Measurements from ENCODE around the gene ZNF415. TPM values are rescaled to one million over a fixed set of nuclear protein-coding genes. Genes with fewer than 3 reads are reported as not detected.

ZNF415 gene
- total and polyA plus RNA-seq, 2 donors from 2014 or later: 8.8 to 12.0 TPM

- H3K4me3 ChIP-seq (ENCODE audit: low read length in 3 of 3): no peak overlapping the region
- no peaks in the 10 kb centered on the region for H3K27me3 ChIP-seq (ENCODE audit: control insufficient read depth, insufficient read depth, low read length)
- FAIRE-seq (no peak), DNase-seq (no peak)
- TF ChIP-seq CTCF (IDR thresholded peaks at IDR 0.05; ENCODE audit: borderline replicate concordance, extremely low read depth, insufficient read depth): no peak
- H3K36me3 ChIP-seq (ENCODE audit: control insufficient read depth in 2 of 3, insufficient read depth in 3 of 3, low read length in 3 of 3): peaks cover 27 to 33% (median 27%) of the 10 kb centered on the region in 3 donors
- intact Hi-C loops (cut with DNase I): no loop called here
- no peak overlapping the region for H3K27ac ChIP-seq (ENCODE audit: low read depth in 2 of 2, low read length in 2 of 2)
- H3K9me3 ChIP-seq (ENCODE audit: control insufficient read depth in 2 of 3, insufficient read depth in 1 of 3, low read length in 3 of 3): peaks cover 15 to 52% (median 32%) of the 10 kb centered on the region in 3 donors
- H3K4me1 ChIP-seq (ENCODE audit: control insufficient read depth in 2 of 3, insufficient read depth in 2 of 3, low read depth in 1 of 3, low read length in 3 of 3): no peaks in the 10 kb centered on the region
- no peak overlapping the region for H3K9ac ChIP-seq (ENCODE audit: low read length in 3 of 3)
Measured at GRCh38 chr19:53068834-53069233, 63.9 kb downstream of the ZNF415 start.

- H3K4me1 ChIP-seq (ENCODE audit: control insufficient read depth in 2 of 3, insufficient read depth in 2 of 3, low read depth in 1 of 3, low read length in 3 of 3): no peaks in the 10 kb centered on the region
- H3K9ac ChIP-seq (ENCODE audit: low read length in 3 of 3): no peak overlapping the region
- intact Hi-C loops (cut with DNase I): no loop called here
- TF ChIP-seq CTCF (IDR thresholded peaks at IDR 0.05; ENCODE audit: borderline replicate concordance, extremely low read depth, insufficient read depth): no peak
- peaks cover 15 to 55% (median 33%) of the 10 kb centered on the region in 3 donors for H3K9me3 ChIP-seq (ENCODE audit: control insufficient read depth in 2 of 3, insufficient read depth in 1 of 3, low read length in 3 of 3)
- H3K27ac ChIP-seq (ENCODE audit: low read depth in 2 of 2, low read length in 2 of 2): no peak overlapping the region
- DNase-seq (no peak), FAIRE-seq (no peak)
- H3K27me3 ChIP-seq (ENCODE audit: control insufficient read depth, insufficient read depth, low read length): no peaks in the 10 kb centered on the region
- H3K36me3 ChIP-seq (ENCODE audit: control insufficient read depth in 2 of 3, insufficient read depth in 3 of 3, low read length in 3 of 3): peaks cover 23 to 29% (median 25%) of the 10 kb centered on the region in 3 donors
- H3K4me3 ChIP-seq (ENCODE audit: low read length in 3 of 3): peak overlapping the region in 1 of 3 donors; percentile 40
Measured at GRCh38 chr19:53068199-53068598, 64.5 kb downstream of the ZNF415 start.

GRCh38 chr19:53057904-53058580 lies 74.7 kb downstream of the ZNF415 start:
- Histone ChIP-seq H3K4me1 (ENCODE audit: control insufficient read depth in 2 of 3, insufficient read depth in 2 of 3, low read depth in 1 of 3, low read length in 3 of 3) (no peaks in the 10 kb centered on the region), H3K9ac (ENCODE audit: low read length in 3 of 3) (peak overlapping the region in 2 of 3 donors; percentile 1 to 7), H3K36me3 (ENCODE audit: control insufficient read depth in 2 of 3, insufficient read depth in 3 of 3, low read length in 3 of 3) (no peaks in the 10 kb centered on the region), H3K27ac (ENCODE audit: low read depth in 2 of 2, low read length in 2 of 2) (no peak overlapping the region), H3K9me3 (ENCODE audit: control insufficient read depth in 2 of 3, insufficient read depth in 1 of 3, low read length in 3 of 3) (peaks cover 0 to 18% (median 2%) of the 10 kb centered on the region in 3 donors), H3K4me3 (ENCODE audit: low read length in 3 of 3) (peak overlapping the region; percentile 49 to 59 (median 54)), H3K27me3 (ENCODE audit: control insufficient read depth, insufficient read depth, low read length) (no peaks in the 10 kb centered on the region)
- FAIRE-seq (no peak), DNase-seq (peak; percentile 81 to 89 (median 84))
- no peak for TF ChIP-seq CTCF (IDR thresholded peaks at IDR 0.05; ENCODE audit: borderline replicate concordance, extremely low read depth, insufficient read depth)
- intact Hi-C loops (cut with DNase I): no loop called here

Other genes with a start within 250 kb of the ZNF415 start
- 25.8 TPM for gene ZNF320, start 235.3 kb downstream of the ZNF415 start, total RNA-seq
- 3.2 TPM for gene ZNF320, start 235.3 kb downstream of the ZNF415 start, polyA plus RNA-seq (ENCODE audit: insufficient read depth, low read depth, low replicate concordance)
- 22.6 TPM for gene ZNF888, start 209.5 kb downstream of the ZNF415 start, total RNA-seq
- 3.4 TPM for gene ZNF888, start 209.5 kb downstream of the ZNF415 start, polyA plus RNA-seq (ENCODE audit: insufficient read depth, low read depth, low replicate concordance)
- 16.6 TPM for gene ZNF816, start 170.0 kb downstream of the ZNF415 start, total RNA-seq
- 4.4 TPM for gene ZNF816, start 170.0 kb downstream of the ZNF415 start, polyA plus RNA-seq (ENCODE audit: insufficient read depth, low read depth, low replicate concordance)
- gene ERVV-1, start 119.0 kb downstream of the ZNF415 start, total RNA-seq: not detected
- gene ERVV-1, start 119.0 kb downstream of the ZNF415 start, polyA plus RNA-seq (ENCODE audit: insufficient read depth, low read depth, low replicate concordance): not detected
- not detected for gene ERVV-2, start 88.2 kb downstream of the ZNF415 start, total RNA-seq
- gene ERVV-2, start 88.2 kb downstream of the ZNF415 start, polyA plus RNA-seq (ENCODE audit: insufficient read depth, low read depth, low replicate concordance): not detected
- 38.2 TPM for gene ZNF160, start 29.5 kb downstream of the ZNF415 start, total RNA-seq
- gene ZNF160, start 29.5 kb downstream of the ZNF415 start, polyA plus RNA-seq (ENCODE audit: insufficient read depth, low read depth, low replicate concordance): 9.5 TPM
- 17.6 TPM for gene ZNF347, start 26.1 kb upstream of the ZNF415 start, total RNA-seq
- gene ZNF347, start 26.1 kb upstream of the ZNF415 start, polyA plus RNA-seq (ENCODE audit: insufficient read depth, low read depth, low replicate concordance): 2.3 TPM
- gene ZNF665, start 60.4 kb upstream of the ZNF415 start, total RNA-seq: 5.4 TPM
- gene ZNF665, start 60.4 kb upstream of the ZNF415 start, polyA plus RNA-seq (ENCODE audit: insufficient read depth, low read depth, low replicate concordance): 2.2 TPM
- 24.3 TPM for gene ZNF677, start 122.0 kb upstream of the ZNF415 start, total RNA-seq
- gene ZNF677, start 122.0 kb upstream of the ZNF415 start, polyA plus RNA-seq (ENCODE audit: insufficient read depth, low read depth, low replicate concordance): 6.5 TPM
- gene VN1R2, start 125.4 kb upstream of the ZNF415 start, total RNA-seq: not detected
- not detected for gene VN1R2, start 125.4 kb upstream of the ZNF415 start, polyA plus RNA-seq (ENCODE audit: insufficient read depth, low read depth, low replicate concordance)
- gene VN1R4, start 134.8 kb upstream of the ZNF415 start, total RNA-seq: not detected
- gene VN1R4, start 134.8 kb upstream of the ZNF415 start, polyA plus RNA-seq (ENCODE audit: insufficient read depth, low read depth, low replicate concordance): not detected
- 9.2 TPM for gene ZNF845, start 200.8 kb upstream of the ZNF415 start, total RNA-seq
- 1.9 TPM for gene ZNF845, start 200.8 kb upstream of the ZNF415 start, polyA plus RNA-seq (ENCODE audit: insufficient read depth, low read depth, low replicate concordance)
- 17.2 TPM for gene ZNF525, start 232.8 kb upstream of the ZNF415 start, total RNA-seq
- 3.9 TPM for gene ZNF525, start 232.8 kb upstream of the ZNF415 start, polyA plus RNA-seq (ENCODE audit: insufficient read depth, low read depth, low replicate concordance)

Data from kidney (tissue), 14 donors.